Uterus (tissue), 2 donors: ENCODE data around the gene CFAP73.

ENCODE experiments used
- CTCF ChIP-seq, 4 experiments: fragments of 200-600 bp in 2 of 4; fragments of 450-650 bp in 2 of 4; sonication (generic) in 2 of 4; IDR thresholded peaks; one replicate each; pipeline ENCODE4 v1.5.1; 2016 to 2019; ENCODE audit warnings: antibody characterized with exemption in 4 of 4, mild to moderate bottlenecking in 2 of 4, moderate library complexity in 1 of 4
- POLR2A ChIP-seq, 2 donors: fragments of 450-650 bp; IDR thresholded peaks; one replicate each; pipeline ENCODE4 v1.6.1; 2016; ENCODE audit warnings: antibody characterized with exemption in 2 of 2, mild to moderate bottlenecking in 1 of 2, moderate library complexity in 1 of 2

DNA sequence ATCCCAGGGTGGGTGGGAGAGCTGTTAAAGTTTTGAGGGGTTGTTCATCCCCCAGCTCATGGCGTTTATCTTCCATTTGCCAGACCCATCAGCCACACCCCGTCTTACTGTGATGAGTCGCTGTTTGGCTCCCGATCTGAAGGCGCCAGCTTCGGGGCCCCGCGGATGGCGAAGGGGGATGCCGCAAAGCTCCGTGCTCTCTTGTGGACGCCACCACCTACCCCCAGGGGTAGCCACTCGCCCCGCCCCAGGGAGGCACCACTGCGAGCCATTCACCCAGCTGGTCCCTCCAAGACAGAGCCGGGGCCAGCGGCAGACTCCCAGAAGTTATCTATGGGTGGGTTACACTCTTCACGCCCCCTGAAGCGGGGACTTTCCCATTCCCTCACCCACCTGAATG is 41.7 kb downstream of the CFAP73 start:
- TF ChIP-seq CTCF (IDR thresholded peaks at IDR 0.05) (no peak), POLR2A (IDR thresholded peaks at IDR 0.05) (no peak)
